Mammary epithelial cell (primary cell): Measurements from ENCODE around the gene ERCC8.

Source experiments
- CTCF ChIP-seq, 2 donors: IDR thresholded peaks in 1 of 2; conservative IDR thresholded peaks in 1 of 2; 2 replicates each; pipeline ENCODE4 v1.5.1; 2011 to 2012; ENCODE audit warnings: inconsistent platforms in 2 of 2, low read length in 2 of 2, mild to moderate bottlenecking in 2 of 2, control low read depth in 1 of 2, low read depth in 1 of 2; ENCODE audit not compliant: insufficient read depth in 1 of 2; ENCODE audit errors: extremely low read depth in 1 of 2
- EZH2 ChIP-seq: IDR thresholded peaks from 2 replicates; pipeline ENCODE4 v1.6.1; 2012; ENCODE audit warnings: low read length, inconsistent platforms, borderline replicate concordance

- TF ChIP-seq CTCF (conservative IDR thresholded peaks at IDR 0.05 in 1 of 2, IDR thresholded peaks at IDR 0.05 in 1 of 2; ENCODE audit: extremely low read depth in 1 of 2, insufficient read depth in 1 of 2, low read depth in 1 of 2, low read length in 2 of 2) (peak; percentile 14 to 27), EZH2 (no peak)
Observed at GRCh38 chr5:60959156-60959555, 14.3 kb upstream of the ERCC8 start.
